Smooth muscle cell of the brain vasculature (primary cell): ENCODE results near the gene NEDD9.
A peak's percentile ranks its signal among the peaks of the same experiment; 100 is the strongest.

ENCODE experiments used
- DNase-seq: peaks from one replicate; pipeline ENCODE4 v3.0.0-alpha.2; 2012; ENCODE audit warnings: low read depth, low spot score

The NEDD9 gene

DNA sequence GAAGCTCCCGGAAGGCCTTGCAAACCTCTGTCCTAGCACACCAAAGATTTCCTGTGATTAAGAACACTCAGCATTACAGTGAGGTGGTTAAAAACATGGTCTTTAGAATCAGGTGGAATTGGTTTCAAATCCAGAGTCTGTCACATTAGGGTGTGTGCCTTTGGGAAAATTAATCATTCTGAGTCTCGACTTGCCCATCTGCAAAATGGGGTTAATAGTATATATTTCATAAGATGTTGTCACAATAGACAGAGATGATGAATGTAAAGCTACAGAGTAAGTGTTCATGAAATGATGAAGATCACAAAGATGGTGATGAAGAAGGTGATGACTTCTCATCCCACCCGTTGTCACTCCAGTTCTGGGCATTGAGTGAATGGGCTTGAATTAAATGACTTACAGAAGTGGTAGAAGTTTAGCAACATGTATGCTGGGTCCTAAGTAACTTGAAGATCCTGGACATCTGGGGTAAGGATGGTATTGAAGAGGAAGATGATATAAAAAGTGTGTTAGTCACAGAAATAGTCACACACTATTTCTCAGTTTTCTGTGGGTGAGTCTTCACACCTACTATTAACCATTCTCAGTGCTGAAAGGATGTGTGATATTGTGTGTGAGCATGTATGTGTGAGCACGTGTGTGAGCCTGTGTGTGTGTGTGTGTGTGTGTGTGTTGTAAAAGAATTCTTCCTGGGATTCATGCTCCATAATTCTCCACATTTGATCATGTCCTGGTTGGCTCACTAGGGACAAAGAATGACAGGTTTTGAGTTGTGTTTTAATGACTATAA is 28.0 kb upstream of the NEDD9 start:
- no peak for DNase-seq

DNA sequence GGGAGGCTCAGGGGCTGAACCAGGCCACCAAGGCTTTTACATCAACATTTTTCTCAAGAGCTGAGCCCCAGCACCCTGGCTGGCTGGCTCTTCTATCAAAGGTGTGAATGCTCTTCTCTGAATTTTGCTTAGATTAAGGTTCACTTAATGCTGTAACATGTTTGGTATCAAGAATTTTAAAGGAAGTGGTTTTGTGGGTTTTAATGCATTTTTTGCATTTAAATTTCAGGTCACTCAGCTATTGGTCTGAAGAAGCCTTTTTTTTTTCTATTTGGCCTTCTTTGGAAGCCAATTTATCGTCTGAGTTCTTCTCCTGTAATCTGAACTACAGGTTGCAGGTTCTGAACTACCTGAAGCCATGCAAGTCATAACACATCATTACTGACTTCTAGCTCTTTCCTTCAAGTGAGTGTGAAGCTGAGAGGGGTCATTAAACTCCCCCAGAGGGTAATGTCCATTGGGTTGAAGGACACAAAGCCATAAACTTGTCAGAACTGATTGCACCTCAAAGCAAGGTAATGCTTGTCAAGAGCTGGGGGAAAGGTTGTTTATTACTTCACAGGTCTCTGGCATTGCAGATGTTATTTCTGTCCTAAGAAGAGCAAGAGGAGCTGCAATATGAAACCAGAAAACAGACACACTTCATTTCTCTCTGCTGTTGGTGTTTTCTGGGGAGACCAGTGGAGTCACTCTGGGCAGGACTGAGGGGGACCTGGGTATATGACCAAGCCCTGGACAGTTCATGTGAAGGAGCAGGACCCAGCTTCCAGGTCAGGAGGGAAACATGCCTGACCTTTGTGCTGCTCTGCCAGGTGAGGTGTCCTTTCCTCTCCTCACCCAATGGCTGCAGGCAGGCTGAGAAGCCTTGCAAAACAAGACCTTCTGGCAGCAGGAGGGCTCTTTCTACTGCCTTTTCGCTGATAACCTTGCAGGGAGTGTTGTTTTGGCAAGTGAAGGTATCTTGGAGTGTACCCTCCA is 26.1 kb upstream of the NEDD9 start:
- DNase-seq = no peak

DNA sequence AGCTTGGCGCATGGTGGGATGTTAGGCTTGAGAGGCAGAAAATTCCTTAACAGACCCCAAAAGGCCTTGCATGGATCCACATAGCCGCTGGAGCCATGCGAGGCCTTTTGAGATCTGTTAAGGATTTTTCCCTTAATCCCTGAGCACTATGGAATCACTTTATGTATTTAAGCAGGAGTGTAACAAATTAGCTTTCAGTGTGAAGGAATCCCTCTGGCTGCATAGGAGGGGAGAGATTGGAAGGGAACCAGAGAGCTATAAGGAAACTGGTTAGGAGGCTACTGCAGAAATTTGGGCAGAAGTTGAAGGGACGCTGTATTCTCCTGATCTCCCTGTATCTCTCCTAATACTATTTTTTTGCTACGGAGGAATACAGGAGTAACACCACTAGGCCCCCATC is 23.1 kb upstream of the NEDD9 start:
- no peak for DNase-seq

DNA sequence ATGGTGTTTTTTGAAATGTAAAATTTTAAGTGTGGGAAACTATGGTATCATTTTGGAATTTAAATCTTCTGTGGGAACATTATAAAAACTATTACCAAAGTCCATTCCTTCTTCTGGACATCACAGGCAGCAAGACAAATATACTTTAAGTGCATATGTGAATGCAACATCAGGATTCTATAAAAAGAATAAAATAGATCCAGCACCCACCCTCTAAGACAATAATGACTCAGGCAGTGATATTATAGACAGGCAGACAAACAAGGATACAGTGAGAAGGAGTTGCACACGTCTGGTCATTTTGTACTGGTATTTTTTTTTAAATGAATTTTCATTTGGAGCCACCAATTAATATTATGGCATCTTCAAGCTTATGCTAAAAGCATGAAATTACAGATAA is 21.1 kb upstream of the NEDD9 start:
- no peak for DNase-seq

DNA sequence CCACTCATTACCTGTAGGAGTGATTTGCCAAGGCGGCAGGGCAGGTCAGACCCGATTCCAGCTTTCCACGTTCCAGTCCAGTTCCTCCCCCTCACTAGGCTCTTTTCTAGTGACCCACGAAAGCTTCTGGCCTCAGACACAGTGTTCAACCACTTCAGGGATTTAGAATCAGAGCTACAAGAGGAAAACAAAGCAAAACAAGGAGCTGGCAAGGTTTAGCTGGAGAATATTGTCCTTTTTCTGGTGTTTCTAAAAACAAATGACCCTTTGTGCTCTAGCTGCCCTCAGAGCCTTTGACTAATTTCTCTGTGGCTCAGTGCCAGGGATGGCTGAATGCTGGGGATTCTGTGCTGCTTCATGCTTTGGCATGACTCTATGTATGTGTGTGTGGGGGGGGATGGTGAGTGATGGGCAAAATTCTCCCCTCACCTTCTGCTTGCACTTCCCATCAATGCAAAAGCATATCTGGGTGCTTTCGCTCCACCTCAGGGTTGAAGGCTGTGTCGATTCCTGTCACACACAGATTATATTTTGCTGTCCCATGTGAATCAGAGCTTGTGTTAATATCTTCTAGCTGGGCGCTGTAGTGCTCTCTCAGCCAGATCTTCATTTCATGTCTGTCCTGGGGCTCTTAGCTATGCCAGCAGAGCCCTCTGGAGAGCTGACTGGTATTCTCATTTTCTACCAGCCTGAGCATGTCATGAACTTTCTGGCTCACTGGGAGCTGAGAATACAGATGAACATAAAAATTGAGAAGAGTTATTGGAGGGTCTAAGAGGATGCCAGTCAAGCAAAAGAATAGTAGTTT is 19.3 kb upstream of the NEDD9 start:
- DNase-seq = peak; percentile 52

DNA sequence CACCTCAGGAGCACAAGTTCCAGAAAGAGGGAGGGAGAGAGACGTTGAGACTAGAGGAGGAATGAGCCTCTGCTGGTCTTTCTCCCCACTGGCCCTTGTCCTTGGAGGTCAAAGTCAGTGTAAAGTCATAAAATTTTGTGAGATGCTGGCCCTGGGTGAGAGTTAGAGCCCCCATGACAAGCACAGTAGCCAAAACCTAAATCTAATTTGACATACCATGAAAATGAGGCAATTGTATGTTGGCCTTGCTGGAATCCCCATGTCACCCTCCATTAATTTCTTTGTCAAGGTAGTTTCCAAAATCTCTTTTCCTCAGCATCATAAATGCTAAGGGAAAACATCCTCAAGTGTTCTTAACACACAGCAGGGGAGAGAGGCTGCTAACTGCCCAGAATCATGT is 17.6 kb upstream of the NEDD9 start:
- no peak for DNase-seq

DNA sequence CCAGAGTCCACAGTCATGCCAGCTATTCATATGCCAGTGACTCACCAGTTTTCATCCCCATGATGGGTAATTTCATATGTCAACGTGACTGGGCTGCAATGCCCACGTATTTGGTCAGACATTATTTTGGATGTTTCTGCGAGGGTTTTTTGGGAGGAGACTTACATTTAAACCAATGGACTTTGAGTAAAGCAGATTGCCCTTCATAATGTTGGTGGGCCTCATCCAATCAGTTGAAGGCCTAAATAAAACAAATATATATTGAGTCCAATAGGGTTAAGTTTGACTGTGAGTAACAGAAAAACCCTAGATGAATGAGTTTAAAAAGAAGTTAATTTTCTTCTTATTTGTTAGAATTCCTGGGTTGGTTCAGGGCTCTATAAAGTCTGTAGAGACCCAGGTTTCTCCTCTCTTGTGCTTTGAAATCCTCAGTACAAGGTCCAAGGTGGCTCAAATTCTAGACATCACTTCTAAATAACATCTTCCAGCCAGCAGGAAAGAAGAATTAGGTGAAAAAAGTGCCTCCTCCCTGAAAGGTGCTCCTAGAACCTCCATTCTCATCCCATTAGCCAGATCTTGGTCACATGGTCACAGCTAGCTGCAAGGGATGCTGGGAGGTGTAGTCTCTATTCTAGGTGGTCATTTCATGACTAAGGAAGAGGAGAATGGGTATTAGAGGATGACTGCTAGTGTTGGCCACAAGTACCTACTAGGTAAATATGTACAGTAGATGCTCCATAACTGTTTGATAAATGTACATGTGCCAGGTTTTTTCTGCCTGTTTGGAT is 16.7 kb upstream of the NEDD9 start:
- no peak for DNase-seq

DNA sequence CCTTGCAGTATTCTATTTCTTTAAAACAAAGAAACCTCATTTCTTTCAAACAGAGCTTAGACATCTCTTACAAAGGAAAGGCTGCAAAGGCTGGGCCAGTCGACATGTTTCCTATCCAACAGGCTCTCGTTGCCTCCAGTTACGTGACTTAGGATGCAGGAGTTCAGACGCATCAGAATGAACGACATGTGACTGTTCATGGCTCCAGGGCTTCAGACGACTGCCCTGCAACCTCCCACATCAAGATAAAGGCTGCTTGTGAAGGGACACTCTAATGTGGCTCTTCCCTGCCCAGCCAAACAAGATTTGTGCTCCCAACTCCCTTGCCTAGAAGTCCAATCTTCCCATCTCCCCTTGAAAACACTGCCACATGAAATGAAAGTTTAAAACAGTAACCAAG is 14.3 kb upstream of the NEDD9 start:
- no peak for DNase-seq

DNA sequence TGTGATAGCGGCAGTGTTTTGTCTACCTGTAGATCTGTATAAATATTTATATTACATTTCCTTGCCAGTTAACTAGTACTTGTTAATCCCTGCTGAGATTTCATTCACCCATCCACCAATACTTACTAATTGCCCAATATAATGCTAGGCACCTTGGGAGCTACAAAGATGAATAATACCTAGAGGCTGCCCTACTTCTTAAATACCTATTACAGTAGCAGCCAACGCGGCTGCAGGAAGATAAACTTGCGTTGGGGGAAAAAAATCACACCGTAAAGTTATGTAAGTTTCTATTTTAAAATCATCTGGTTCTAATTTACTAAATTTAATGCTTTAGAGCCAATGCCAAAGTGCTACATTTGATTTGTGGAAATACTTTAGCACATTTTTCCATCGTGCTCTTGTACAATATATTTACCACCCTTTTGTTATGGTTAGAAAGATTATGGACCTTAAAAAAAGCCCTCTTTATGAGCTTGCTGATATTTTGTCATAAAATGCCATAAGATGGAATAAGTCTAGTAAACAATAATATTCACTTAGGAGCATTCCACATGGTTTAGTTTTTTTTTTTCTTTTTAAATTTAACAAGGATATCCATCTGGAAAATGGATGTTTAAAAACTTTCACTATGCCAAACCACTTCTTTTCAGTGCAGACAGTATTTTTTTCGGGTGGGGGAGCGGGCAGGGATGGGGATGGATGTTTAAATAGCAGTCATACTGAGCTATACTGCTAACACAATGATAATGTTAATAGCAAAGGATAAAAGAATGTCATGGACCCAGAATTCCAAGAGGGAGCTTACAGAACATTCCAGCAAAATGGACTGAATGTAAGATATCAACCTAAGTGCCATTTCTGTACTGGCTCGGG is 13.2 kb upstream of the NEDD9 start:
- no peak for DNase-seq

DNA sequence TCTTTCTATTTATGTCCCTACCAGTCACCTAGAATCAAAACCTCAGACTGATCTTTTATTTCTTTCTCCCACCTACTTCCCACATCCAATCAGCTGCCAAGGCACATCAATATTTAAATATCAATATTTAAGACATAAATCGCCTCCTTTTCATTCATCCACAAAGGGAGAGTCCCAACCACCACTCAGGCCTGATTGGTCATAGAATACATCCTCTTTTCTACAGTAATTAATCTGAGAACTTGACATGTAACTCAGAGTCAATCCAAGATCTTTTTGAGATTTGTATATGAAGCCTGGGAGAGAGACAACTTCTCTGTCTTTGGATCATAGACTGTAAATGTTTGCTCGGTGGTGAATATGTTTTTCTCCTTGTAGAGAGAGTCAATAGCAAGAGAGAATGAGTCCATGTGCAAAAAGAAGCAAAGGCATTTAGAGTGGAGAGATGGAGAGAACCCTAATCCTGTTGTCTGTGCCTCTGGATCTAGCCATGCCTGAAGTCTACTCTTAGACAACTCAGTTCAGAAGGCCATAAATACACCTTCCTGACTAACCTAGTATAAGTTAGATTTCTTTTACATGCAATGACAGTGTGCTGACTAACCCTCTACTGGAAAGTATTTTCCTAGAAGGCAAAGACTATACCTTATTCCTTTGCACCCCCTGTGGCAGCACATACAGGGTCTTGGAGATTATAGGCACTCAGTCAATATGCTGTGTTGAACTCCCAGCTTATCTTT is 12.1 kb upstream of the NEDD9 start:
- DNase-seq = no peak

DNA sequence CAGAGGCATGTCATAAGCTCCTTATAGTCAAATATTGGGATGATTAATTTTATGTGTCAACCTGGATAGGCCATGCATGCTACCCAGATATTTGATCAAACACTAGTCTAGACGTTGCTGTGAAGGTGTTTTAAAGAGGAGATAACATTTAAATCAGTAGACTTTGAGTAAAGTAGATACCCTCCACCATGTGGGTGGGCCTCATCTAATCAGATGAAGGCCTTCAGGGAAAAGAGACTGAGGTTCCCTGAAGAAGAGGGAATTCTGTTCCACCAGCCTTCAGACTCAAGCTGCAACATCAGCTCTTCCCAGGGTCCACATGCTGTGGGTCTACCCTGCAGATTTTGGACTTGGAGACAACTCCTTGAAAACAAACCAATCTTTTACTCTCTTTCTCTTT is 11.4 kb upstream of the NEDD9 start:
- no peak for DNase-seq

DNA sequence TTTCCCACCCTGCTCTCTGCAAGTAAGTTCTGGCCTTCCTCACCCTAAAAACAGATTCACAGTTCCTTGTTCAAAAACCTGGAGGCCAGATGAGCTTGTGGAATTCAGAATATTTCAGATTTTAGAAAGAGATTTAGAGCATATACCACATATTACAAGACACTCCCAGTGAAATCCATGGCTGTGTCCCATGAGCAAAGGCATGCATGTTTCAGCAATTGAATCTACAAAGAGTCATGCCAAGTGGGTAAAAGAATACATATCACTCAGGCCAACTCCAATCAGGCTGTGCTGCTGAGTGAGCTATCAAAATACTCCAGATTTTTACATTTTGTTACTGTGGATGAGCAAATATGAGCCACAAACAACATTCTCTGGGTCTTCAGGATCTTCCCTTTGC is 10.2 kb upstream of the NEDD9 start:
- no peak for DNase-seq

DNA sequence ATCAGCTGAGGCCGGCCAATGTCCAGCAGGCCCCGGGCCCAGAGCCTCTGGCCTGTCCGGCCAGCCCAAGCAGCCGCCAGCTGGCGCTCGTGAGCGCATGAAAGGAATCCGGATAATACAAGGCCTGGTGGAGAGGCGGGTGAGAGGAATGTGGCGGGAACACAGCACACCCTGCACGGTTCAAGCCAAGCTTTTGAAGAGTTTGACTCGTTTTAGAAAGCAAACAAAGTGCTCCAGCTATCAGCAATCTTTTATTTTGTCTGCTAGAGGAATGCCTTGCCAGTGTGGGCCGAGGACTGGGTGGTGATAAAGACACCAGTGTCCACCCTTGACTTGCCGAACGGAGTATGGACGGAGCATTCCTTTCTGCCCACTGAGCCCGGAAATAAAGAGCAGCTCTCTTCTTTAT is 9.3 kb upstream of the NEDD9 start:
- DNase-seq = no peak

DNA sequence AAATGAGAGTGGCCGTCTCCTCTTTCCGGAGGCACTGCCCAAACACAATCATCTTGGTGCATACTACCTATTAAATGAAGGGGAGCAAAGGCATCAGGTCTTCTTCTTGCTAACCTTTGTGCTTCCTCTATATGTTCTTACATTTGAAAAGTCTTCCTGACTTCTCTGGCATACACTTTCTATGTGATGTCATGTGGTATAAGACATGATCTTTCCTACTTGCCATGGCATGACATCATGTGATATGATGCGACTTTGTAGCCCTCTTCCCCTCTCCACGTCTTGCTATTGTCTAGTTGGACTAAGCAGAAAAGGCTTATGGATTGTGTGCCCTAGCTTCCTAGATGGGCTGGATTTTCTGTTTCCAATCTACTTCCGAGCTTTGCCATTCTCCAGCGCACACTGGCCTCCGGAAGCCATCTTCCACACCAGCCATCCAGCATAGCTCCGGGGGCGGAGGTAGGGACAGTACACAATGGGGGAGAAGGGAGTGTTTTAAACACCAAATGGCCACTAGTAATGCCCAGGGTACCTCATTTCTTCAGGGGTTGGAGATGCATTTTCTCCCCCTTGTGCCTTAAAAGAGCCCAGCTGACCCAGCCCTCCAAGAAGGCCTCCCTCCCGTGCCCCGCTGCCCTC is 8.8 kb upstream of the NEDD9 start:
- DNase-seq = no peak

DNA sequence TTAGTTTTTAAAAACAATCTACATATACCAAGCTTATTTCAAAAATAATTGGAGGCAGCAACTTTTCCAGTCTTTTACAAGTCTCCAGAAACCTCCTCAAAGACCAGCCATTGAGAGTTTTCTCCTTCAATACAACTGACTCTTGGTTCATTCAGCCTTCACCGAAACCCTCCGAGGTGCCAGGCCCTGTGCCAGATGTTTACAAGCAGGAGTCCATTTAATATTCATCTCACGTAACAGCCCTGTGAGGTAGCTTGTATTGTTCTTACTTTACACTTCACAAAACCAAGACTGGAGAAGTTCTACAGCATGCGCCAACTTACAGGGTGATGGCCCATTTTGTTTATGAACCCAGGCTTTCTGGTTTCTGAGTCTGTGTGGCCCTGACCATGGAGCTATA is 5.5 kb upstream of the NEDD9 start:
- DNase-seq = no peak

DNA sequence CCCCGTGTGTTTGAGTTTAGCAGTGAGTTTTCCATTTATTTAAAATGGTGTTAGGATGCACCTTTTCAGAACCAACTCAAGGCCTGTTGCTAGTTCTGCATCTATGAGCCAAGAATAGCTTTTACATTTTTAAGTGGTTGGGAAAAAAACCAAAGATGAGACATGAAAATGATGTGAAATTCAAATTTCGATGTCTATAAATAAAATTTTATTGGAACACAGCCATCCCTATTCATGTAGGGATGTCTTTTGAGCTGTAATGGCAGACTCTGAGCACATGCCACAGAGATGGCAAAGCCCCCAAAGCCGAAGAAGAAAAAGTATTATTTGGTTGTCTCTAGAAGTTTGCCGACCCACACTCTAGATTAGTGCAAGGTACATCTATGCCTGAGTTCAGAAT is 5.0 kb upstream of the NEDD9 start:
- DNase-seq = no peak

DNA sequence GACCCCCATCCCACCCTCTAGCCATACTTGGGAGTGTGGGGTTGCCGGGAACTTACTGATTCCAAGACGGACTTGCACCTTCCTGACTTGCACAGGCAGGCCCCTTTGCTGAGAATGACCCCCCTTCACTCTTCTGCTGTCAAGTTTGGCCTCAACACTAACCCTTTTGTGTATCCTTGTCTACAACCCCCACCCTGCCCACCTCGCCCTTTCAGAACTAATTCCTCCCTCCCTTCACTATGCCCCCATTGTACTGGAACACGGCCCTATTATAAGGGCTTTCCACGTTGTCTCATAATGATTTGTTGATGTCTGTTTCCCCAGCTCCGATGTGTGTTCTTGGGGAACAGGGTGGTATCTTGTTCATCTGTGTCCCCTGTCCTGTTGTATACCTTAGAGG is 4.4 kb upstream of the NEDD9 start:
- DNase-seq = no peak

DNA sequence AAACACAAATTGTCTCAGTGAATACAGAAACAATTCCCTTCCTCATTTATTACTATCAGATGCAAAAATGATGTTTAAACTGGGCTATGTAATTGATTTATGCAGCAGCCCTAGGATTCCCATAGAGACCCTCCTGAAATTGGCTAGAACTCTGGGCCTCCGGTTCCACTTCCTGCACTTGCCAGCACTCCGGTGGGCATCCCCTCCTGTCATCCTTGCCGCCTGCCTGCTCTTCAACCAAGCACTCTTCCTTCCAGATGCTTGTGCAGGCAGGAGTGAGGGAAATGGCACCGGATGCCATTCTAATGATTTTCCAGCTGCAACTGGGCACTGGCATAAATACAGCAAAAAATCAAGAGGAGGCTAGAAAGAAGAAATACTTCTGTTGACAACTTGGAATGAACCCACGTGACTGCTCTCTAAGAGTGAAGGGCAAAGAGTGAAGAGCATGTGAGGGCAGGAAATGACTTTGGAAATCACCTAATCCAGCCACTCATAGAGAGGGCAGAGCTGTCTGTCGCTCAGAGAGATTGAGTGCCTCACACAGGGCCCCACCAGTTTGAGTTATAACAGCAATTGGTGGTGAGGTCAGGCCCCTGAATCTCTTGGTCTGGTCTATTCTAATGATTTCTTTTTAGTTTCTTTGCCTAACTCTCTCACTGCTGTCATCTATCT is 3.7 kb upstream of the NEDD9 start:
- DNase-seq = no peak
